Measurements from ENCODE around the gene GPRIN3. TPM values are rescaled to one million over a fixed set of nuclear protein-coding genes. Genes with fewer than 3 reads are reported as not detected.

Gene GPRIN3
- total RNA-seq, 1 experiment from 2014 or later = 0.48 TPM

GRCh38 chr4:89273741-89274141 is 33.9 kb downstream of the GPRIN3 start:
- Mint-ChIP-seq H3K36me3 (ENCODE audit: insufficient read depth in 1 of 3, low read depth in 3 of 3) (no peaks in the 10 kb centered on the region; a peak in 1 of 7 replicates), H3K27ac (no peak overlapping the region), H3K27me3 (ENCODE audit: low read depth) (no peaks in the 10 kb centered on the region), H3K9me3 (no peaks in the 10 kb centered on the region), H3K4me3 (no peak overlapping the region), H3K4me1 (no peaks in the 10 kb centered on the region)
- Histone ChIP-seq H3K18ac (ENCODE audit: insufficient read length, low read depth, low read length) (no peak overlapping the region), H3K27me3 (ENCODE audit: insufficient read depth, low read length) (no peaks in the 10 kb centered on the region), H3K4me1 (ENCODE audit: insufficient read depth, low read length) (no peaks in the 10 kb centered on the region), H2BK15ac (ENCODE audit: low read depth, low read length) (no peak overlapping the region), H2BK120ac (ENCODE audit: low read depth, low read length, poor library complexity, severe bottlenecking) (no peak overlapping the region), H2BK12ac (ENCODE audit: insufficient read length, low read depth, low read length) (no peak overlapping the region), H2BK5ac (ENCODE audit: insufficient read length, low read length) (no peak overlapping the region), H3K9me3 (ENCODE audit: control insufficient read depth, low read depth, low read length) (no peaks in the 10 kb centered on the region), H4K20me1 (ENCODE audit: control insufficient read depth, insufficient read depth, insufficient read length) (no peaks in the 10 kb centered on the region), H3K23me2 (ENCODE audit: insufficient read length, low read depth, low read length, poor library complexity, severe bottlenecking) (no peaks in the 10 kb centered on the region), H3K14ac (ENCODE audit: insufficient read depth, low read length) (no peak overlapping the region), H3K23ac (ENCODE audit: insufficient read length, low read depth, low read length) (no peak overlapping the region), H4K91ac (ENCODE audit: insufficient read length, low read depth, low read length) (no peak overlapping the region), H2AFZ (ENCODE audit: low read length) (no peak overlapping the region), H3T11ph (ENCODE audit: low read length) (no peak overlapping the region), H3K56ac (ENCODE audit: insufficient read length, low read depth, low read length) (no peak overlapping the region), H4K8ac (replicated peaks; ENCODE audit: insufficient read length, low read depth, low read length) (no peak overlapping the region), H2AK5ac (ENCODE audit: insufficient read length, low read length) (no peak overlapping the region), H3K79me1 (ENCODE audit: insufficient read depth, low read depth, low read length, poor library complexity, severe bottlenecking) (no peaks in the 10 kb centered on the region), H3K4me2 (ENCODE audit: insufficient read depth, insufficient read length, low read length) (no peak overlapping the region), H2BK20ac (ENCODE audit: low read depth, low read length, poor library complexity, severe bottlenecking) (no peak overlapping the region), H3K27ac (ENCODE audit: insufficient read length, low read depth, low read length) (no peak overlapping the region), H4K5ac (ENCODE audit: insufficient read length, low read depth, low read length) (no peak overlapping the region), H3K79me2 (ENCODE audit: insufficient read depth, low read length) (no peaks in the 10 kb centered on the region), H3K4ac (ENCODE audit: low read depth, low read length) (no peak overlapping the region), H3K9ac (ENCODE audit: extremely low read depth, insufficient read length, low read length) (no peak overlapping the region)
- TF ChIP-seq, protein P1, sequence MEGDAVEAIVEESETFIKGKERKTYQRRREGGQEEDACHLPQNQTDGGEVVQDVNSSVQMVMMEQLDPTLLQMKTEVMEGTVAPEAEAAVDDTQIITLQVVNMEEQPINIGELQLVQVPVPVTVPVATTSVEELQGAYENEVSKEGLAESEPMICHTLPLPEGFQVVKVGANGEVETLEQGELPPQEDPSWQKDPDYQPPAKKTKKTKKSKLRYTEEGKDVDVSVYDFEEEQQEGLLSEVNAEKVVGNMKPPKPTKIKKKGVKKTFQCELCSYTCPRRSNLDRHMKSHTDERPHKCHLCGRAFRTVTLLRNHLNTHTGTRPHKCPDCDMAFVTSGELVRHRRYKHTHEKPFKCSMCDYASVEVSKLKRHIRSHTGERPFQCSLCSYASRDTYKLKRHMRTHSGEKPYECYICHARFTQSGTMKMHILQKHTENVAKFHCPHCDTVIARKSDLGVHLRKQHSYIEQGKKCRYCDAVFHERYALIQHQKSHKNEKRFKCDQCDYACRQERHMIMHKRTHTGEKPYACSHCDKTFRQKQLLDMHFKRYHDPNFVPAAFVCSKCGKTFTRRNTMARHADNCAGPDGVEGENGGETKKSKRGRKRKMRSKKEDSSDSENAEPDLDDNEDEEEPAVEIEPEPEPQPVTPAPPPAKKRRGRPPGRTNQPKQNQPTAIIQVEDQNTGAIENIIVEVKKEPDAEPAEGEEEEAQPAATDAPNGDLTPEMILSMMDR (conservative IDR thresholded peaks at IDR 0.05) = no peak
- DNase-seq = no peak
- no CpG with 5 or more reads among the region's 5 CpGs for WGBS (ENCODE audit: extremely low coverage, insufficient read length, low lambda C conversion rate)

Measured in H9 (cell line).